C1 segment of cervical spinal cord (tissue), 14 donors: ENCODE measurements around the gene BTF3.

Experiments used
- DNase-seq, 14 donors: peaks; one replicate each; lab custom pipeline; 2025; lab: John Stamatoyannopoulos, UW

BTF3 gene

GRCh38 chr5:73522989-73523388 lies 24.7 kb downstream of the BTF3 start:
- no peak for DNase-seq

DNA sequence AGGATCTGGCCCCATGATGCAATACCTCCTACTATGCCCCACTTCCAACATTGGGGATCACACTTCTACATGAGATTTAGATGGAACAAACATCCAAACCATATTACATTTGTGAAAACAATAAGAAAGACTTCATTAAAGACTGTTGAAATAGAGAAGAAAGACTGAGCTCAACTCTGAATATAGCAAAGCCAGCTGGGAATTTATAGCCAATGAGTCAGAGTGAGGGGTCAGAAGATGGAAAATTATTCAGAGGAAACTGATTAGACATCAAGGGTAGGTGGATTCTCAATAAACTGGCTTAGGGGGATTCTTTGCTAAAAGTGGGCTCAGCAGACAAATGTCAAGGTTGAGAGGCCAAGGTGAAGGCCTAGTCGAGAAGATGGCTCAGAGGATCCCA lies 25.6 kb downstream of the BTF3 start:
- DNase-seq, result no peak

DNA sequence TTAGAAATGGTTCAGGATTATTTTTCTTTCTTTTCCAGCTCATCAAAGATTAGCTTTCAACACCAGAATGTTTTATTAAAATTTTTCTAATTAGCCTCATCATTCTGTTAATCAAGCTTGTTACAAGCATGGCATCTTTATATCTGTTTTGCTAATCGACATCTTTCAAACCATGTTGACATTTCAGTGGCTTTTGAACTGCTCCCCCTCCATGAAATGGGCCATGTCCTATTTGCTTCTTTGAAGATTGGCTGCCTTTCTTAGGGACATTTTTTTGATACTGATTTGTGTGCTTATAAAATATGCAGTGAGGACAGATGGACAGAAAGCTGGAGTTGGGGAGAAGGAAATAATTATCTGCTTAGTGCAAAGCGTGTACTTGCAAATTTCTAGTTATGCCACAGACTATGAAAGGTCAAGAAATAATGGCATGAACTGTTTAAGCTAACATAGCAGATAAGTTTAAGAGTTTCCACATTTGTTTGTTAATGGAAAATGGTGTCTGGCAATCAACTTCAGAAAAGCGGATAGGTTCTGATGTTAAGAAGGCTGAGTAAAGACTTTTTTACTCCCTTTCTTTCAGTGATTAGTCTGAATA lies 27.5 kb downstream of the BTF3 start:
- no peak for DNase-seq

DNA sequence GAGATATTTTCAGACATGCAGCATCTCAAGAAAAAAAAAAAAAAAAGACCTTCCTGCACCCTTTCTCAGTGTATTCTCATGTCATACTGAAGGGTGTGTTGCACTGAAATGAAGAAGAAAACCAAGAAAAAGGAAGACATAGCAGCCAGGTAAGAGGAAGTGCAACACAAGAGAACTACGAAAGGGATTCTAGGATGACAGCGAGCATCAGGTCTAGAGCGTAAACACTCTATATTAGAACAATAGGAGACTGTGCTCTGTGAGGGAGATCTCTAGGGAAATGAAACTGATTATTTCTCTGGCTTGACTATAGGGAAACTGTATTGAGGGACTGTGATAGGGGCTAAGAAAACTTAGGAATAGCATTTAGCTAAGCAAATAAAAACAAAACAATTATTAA lies 30.0 kb downstream of the BTF3 start:
- no peak for DNase-seq

DNA sequence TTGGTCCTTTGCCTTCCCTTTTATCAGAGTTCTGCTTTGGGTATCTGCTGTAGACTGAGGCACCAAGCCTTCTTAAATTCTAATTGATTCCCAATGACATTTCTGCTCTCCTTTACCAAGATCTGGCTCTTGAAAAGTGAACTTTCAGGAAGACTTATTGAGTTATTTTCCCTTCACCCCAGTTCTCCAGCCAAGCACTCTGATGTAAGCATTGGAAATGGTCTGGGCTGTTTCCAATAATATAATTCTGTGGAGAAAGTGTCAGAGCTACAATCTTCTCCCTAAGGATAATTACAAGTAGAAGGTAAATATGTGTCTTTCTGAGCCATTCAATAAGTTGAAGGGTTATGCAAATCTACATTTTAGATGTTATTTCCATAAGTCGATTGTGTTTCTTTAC lies 30.8 kb downstream of the BTF3 start:
- DNase-seq, result no peak

DNA sequence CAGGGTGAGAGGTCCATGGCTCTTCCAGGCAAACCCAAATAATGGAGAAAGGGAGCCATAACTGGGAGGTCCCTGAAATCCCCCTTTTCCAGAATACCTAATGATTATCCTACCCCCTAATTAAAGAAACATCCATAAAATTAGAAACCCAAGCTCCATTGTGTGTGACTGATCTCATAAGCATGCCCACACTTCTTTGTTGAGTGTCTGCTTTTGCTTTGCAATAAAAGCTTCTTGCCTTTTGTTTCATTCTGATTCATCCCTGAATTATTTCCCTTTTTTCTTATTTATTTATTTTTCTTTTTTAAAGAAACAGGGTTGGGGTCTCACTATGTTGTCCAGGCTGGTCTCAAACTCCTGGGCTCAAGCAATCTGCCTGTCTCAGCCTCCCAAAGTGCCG lies 33.1 kb downstream of the BTF3 start:
- no peak for DNase-seq

DNA sequence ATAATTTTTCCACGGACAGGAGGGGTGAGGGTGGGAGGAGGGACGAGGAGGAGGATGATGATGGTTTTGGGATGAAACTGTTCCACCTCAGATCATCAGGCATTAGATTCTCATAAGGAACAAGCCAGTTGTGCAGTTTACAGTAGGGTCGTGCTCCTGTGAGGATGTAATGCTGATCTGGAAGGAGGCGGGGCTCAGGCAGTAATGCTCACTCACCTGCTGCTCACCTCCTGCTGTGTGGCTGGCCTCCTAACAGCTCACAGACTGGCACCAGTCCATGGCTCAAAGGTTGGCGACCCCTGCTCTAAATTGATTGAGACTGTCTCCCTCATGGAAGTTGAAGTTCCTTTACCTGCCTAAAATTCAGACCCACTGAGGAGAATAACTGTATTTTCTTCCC lies 34.0 kb downstream of the BTF3 start:
- no peak for DNase-seq

DNA sequence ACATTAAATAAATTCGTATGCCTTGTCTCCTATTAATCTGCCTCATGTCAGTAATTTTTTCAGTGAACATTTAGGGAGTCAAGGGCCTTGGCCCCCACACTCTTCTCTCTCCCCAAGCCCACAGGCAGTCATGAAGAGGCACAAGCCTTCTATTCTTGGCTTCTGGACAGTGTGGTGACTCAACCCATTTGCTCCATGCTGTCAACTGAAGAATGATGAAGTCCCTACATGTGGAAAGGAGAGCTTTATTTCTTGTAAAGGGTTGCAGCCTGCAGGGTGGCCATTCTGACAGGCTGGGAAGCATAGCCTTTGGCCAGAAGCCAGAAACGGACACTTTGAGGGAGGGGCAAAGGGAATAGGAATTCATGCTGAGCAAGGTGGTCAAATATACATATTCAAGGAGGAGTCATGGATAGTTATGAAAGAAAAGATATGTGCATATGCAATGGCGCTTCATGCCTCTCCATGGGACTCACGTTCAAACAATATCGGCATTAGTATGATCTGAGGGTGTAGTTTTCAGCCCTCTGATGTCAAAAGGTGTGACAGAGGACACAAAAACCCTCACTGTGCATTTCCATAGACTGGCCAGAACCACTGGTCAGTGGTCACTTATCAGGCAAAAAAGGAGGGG lies 35.9 kb downstream of the BTF3 start:
- no peak for DNase-seq

- no peak for DNase-seq
Measured at GRCh38 chr5:73534971-73535370, 36.7 kb downstream of the BTF3 start.

DNA sequence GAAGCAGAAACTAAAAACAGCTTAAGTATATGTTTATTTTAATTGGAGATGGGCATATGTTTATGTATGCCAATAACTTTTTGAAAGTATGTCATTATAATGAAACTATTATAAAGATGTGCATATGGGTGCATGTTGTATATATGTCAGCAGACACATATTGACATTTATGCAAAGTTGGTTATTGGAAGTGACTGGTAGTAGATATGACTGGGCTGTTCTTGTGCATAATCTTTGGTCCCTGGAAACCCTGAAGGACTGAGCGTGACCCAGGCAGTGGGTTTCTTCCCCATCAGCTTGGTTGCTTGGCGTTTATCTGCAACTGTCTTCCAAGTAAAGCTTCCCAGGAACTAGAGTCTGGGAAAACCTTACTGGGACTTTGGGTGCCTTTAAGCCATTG lies 41.5 kb downstream of the BTF3 start:
- DNase-seq, result no peak

GRCh38 chr5:73540192-73540591 lies 42.0 kb downstream of the BTF3 start:
- DNase-seq, result no peak

DNA sequence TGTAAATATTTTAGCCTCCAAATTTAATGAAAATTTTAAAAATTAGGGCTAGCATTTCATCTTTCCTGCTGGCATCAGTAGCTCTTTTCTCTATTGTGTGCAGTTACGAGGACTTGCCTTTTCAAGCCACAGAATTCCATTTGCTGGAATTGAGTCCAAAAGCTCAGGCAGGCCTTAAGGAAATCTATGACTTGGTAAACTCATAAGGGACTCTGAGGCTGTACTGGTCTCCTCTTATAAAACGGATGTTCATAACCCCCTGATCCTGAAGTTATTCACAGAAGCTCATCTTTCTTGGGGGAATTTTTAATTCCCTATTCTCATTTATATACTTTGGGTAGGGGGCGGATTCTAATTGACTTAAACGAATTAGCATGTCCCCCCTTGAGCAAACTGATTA lies 43.8 kb downstream of the BTF3 start:
- DNase-seq, result no peak

DNA sequence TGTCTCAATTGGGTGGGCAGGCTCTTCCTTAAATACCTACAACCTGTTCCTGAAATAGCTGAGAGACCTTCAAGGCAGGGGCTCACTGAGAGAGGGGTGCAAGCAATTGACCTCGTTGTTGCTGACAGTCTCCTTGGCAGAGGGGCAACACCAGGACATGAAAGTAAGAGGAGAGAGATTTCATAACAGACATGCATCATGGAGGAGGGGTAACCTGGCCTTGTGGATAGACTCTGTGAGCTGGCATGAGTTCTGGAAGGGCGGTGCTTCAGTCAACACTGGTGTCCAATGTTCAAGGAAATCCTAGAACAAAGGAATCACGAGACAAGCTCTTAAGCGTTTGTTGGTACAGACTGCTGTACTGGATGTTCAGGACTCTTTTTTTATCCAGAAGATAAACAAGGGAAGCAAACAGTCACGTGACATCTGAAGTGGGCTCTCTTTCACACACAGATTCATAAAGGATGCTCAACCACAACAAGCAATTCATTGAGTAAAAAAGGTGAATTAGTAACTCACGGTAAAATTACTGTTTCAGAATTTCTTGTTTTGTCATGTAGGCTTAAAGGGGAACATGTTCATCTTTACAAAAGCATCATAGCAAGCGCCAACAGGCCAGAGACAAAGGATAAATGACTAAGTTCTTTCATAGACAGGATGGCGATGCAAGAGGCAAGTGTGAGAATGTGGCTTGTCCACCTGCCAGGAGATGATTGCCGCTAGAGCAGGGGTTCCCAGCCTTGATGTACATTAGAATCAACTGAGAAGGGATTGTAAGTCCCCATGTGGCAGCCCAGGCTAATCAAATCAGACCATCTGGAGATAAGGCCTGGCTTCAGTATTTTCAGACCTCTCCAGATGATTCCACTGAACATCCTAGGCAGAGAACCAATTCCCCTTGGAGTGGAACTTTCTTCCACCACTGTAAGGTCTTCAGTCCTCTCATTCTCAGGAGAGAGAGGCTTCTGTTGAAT lies 46.5 kb downstream of the BTF3 start:
- DNase-seq, result no peak

DNA sequence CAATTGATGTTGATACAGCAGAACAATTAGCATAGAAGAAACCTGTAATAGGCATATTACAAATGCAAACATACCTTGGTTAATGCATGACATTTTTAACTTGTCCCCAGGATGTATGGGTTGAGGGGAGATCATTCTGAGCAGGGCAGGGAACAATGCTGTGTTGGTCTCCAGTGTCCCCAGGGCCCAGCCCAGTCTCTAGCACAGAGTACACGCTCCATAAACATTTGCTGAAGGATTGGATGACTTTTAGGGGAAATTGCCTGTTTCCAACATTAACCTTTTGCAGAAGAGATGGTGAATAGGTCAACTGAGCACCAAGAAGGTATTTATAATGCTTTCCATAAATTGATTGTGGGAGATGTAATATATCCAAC lies 47.1 kb downstream of the BTF3 start:
- no peak for DNase-seq

GRCh38 chr5:73550016-73550415 lies 51.8 kb downstream of the BTF3 start:
- DNase-seq, result no peak

DNA sequence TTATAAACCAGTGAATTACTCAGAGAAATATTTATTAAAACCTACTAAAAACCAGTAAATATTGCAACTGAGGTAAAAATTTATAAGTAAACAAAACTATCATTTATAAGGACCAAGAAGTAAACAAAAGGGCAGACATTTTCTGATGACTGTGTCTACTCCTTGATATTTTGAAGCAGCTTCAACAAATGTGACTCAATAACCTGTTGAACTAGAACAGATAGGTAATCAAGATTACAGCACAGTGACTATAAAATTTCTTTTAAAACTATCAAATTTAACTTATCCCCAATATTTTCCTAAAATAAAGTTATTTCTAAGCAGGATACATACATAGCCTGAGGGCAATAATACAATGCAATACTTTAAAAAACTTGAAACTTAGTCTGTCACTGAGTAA lies 54.4 kb downstream of the BTF3 start:
- DNase-seq, result no peak
